Stimulated activated CD8-positive, alpha-beta memory T cell treated with anti-CD3 and anti-CD28 coated beads, Interleukin-4, amount 100 ng/mL, for 1 hour (primary cell): ENCODE data around the gene TTC33.
"Not testable (repeated sequence)": the region's sequence is repeated elsewhere in the genome, so short reads cannot be mapped to it uniquely, and the experiment has no call there.

Source experiments
- DNase-seq, 2 donors: peaks; one replicate each; pipeline ENCODE4 v3.0.0-alpha.2; 2020; ENCODE audit warnings: low read depth in 2 of 2, low spot score in 1 of 2

Gene TTC33

DNA sequence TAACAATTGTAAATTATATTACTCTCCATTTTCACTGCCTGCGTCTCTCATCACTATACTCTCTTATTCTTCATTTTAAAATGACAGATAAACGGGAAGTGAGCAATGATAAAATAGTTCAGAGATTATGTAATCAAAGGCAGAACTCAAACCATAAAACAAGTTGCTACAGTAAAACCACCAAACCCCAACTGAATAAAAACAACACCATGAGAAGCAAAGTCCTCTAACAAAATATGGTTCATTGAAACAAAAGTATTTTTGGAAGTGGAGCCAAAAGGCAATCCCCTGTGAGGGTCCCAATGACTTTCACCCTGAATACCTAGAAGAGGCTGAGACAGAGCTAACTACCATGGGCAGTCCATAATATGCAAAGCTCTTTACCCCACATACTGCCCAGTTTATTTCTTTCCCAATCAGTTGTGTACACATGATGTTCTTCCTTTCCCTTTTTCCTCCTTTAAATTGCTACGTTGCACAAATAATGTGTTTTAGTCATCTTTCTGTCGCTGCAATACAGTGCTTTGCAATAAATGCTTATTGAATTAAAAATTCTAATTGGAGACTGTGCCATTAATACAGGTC, 140.1 kb downstream of the TTC33 start:
- no peak for DNase-seq

DNA sequence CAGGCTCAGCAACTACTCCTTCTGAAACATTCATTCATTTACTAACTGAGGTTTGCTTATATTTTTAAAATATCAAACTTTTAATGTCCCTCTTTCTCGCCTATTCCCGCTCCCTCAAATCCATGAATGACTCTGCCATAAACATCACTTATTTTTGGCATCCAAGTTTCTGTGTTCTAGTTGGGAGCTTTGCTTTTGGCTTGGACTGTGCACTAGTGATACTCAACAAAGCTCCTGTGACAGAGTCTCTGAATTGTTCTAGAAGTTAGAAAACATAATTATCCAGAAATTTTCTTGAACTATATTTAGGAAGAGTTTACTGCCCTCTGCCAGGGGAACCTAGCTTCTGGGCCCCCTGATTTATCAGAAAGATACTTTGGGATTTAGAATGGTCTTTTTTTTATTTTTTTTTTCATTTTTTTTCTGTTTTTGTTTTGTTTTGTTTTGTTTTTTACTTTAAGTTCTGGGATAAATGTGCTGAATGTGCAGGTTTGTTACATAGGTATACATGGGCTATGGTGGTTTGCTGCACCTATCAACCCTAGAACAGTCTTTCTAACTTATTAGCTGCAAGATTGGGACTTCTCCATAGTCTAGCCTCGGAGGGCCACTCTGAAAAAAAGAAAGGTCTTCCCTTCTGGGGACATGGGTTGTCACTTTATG, 140.7 kb downstream of the TTC33 start:
- no peak for DNase-seq

DNA sequence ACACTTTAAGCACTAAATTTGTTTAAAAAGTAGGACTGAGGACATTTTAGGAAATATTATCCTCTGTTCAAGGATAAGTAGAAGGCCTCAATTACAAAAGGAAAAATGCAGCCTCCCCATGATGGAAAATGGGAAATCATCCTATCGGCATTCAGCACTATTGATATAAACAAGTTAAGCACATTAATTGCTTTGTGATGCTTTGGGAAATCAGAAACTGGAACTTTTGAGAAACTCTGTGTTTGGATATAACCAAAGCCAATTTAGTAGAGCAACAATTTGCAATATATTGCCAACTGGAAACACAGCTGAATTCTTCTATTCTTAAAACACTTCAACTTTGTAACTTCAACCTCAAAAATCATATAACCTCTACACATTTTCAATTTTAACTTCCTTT, 141.3 kb downstream of the TTC33 start:
- no peak for DNase-seq

DNA sequence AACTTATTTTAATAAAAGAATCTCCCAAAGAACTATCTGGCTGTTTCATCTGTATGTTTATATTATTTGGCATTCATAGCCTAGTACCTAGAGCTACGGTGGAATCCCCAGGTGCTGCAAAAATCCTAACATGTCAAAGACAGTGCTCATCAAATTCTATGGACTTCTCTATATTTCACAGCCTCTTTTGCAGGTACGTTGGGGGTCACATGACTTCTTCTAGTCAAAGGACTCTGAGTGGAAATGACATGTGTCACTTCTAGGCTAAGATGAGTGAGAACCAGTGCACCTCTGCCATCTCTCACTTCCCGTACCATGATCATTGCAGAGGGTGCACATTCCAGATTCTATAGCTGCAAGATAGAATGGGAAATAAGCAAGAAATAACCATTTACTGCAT, 148.6 kb downstream of the TTC33 start:
- DNase-seq: no peak

DNA sequence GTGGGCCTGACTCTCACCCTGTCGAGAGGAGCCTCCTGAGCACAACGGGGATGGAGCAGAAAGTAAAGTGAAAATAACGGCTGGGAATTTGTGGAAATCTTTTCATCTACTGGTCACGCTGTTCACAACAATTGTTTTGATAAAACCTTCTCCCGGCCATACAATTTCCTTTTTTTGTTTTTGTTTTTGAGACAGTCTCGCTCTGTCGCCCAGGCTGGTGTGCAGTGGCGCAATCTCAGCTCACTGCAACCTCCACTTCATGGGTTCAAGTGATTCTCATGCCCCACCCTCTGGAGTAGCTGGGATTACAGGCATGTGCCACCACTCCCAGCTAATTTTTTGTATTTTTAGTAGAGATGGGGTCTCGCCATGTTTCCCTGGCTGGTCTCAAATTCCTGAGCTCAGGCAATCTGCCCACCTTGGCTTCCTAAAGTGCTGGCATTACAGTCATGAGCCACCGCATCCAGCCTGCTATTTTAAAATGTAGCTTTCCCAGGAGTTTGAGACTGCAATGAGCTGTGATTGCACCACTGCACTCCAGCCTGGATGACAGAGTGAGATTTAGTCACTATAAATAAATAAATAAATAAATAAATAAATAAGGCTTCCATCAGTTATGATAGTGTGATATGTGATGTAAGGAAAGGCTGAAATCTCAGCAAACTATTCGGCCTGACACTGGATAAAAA, 149.5 kb downstream of the TTC33 start:
- DNase-seq: no peak

DNA sequence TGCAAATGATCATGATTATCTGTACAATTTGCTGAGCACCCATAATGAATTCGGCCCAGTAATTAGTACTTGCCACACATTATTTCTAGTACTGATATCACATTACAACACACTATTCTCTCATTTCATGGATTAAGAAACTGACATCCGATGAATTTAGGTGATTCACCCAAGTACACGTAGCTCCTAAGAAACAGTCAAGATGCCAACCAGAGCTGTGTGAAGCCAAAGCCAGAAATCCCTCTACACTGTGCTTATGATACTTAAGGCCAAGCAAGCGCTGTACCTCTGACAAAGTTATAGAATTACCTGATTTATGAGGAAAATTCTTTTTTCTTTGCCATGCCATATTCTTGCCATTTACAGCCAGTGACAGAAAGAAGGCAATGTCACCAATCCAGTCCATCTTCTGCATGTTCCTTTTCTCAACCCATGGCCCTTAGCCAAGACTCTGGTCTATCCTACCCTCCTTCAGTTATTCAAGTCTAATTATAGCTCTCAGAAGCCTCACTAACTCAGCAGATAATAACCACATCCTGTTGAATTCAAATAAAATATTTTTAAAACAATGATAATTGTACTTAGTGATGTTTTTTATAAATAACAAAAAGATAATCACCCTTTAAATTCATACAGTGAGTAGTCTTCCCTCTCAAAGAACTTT, 150.3 kb downstream of the TTC33 start:
- no peak for DNase-seq

DNA sequence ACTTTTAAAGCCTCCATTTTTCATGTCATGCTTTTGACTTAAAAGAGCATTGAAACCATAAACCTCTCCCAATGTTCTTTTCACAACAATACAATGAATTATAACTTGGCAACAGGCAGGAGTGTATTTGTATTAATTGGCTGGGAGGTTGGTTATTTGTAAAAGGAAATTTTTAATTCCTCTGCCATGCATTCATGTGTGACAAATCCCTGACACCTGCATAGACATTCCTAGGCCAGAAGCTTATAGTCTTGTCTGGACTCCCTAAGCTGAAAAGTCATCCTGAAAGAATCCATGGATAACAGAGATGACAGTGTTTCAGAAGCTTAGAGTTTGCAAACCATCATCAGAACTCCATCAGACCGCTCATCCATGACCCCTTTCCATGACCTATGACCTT, 152.4 kb downstream of the TTC33 start:
- DNase-seq: no peak

DNA sequence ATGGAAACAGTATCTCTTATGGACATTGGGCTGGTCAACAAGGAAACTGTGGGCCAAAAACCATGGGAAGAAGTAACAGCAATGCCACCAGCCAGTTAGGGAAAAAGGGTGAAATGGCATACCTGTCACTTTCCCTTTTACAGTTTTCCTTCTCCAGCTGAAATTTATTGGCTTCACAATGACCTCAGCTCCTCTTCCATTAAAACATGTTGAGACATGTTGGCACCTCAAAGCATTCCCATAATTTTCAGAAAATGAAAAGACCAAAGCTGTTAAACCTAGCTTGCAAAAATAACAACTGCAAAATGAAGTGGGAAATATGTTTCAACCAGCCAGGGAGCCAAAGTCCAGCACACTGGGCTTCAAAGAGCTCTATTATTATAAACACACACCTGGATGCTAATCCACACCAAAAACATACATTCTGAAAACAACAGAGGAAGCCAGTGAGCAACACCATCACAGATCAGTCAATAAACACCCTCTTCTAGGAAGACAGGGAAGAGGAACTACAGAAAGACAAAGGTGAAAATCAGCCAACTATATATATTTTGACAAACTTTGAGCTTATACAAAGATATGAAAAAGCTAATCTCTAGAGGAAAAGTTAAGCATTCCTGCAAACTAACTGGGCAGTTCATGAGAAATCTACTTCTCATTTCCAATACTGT, 154.4 kb downstream of the TTC33 start:
- no peak for DNase-seq

DNA sequence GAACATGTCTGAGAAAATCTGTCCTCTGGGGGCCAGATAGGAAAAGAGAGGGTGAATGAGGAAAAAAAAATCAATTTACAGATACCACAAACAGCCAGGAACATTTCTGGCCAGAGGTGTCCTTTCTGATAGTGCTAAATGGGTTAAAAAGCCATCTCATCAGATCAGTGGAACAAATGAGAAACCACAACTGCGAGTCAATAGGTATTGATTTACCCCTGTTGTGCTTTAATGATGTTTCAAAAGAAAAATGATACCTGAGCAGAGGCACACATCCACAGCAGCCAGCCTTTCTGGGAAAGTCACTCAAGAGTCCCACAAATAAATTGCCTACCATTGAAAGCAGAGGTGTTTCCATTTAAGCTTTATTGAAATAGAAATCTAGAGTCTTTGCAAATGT, 155.4 kb downstream of the TTC33 start:
- DNase-seq: no peak

DNA sequence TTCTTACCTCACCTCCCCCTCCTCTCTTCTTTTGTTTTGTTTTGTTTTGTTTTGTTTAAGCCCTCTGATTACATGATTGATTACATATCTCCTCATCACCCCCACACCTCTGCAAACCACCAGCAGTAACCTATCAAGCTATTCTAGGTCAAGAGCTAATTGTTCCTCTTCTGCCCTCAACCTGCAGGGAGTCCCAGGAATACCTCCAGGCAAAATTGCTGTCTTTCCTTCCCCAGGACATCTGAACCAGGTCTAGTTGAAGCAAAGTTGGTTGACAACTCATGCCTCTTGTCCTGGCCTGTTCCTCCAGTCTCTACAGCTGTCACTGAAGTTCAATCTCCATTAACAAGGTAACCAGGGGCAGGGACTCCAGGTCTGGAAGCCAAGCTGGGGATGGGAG, 156.1 kb downstream of the TTC33 start:
- no peak for DNase-seq

DNA sequence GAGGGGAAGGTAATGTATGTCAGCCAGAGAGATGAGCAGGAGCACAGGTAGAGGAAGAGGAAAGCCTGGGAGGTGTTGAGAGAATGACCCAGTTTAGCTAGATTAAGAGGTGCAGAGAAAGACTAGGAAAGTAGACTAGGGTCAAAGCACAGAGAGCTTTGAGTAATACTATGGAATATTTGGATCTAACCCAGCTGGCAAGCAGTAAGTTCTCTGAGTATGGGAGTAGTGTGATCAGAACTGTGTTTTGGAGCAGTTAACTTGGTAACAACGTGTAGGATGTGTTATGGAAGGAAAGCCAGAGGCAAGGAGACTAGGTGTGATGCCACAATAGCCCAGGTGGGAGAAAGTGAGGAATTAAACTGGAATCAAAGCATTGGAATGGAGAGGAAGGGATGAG, 160.9 kb downstream of the TTC33 start:
- DNase-seq: no peak

DNA sequence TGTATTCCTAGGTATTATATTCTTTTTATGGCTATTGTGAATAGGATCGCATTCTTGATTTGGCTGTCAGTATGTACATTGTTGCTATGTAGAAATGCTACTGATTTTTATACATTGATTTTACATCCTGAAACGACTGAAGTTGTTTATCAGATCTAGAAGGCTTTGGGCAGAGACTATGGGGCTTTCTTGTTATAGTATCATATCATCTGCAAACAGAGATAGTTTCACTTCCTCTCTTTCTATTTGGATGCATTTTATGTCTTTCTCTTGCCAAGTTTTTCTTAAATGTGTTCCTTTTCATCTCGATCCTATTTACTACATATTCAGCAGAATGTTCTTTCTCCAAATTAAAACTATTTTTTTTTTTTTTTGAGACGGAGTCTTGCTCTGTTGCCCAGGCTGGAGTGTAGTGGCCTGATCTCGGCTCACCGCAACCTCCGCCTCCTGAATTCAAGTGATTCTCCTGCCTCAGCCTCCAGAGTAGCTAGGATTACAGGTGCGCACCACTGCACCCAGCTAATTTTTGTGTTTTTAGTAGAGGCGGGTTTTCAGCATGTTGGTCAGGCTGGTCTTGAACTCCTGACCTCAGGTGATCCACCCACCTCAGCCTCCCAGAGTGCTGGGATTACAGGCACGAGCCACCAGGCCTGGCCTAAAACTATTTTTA, 163.9 kb downstream of the TTC33 start:
- not testable (repeated sequence) for DNase-seq

DNA sequence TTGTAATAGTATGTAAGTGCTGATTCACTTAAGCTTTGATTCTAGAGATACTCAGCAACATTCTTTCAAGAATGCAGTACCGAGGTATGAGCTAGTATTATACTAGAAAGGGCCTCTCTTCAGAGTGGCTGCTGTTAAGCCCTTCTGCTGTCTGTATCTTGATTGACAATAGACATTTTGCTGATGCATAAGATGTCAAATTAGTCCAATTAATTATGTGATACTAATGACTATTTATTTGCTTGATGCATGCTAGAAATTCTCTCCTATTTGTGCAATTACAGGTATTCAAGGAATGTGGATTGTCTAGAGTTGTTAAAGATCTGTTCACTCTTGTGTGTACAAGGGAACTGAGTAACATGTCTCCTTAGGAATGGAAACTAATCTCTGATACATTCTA, 168.4 kb downstream of the TTC33 start:
- DNase-seq: no peak

DNA sequence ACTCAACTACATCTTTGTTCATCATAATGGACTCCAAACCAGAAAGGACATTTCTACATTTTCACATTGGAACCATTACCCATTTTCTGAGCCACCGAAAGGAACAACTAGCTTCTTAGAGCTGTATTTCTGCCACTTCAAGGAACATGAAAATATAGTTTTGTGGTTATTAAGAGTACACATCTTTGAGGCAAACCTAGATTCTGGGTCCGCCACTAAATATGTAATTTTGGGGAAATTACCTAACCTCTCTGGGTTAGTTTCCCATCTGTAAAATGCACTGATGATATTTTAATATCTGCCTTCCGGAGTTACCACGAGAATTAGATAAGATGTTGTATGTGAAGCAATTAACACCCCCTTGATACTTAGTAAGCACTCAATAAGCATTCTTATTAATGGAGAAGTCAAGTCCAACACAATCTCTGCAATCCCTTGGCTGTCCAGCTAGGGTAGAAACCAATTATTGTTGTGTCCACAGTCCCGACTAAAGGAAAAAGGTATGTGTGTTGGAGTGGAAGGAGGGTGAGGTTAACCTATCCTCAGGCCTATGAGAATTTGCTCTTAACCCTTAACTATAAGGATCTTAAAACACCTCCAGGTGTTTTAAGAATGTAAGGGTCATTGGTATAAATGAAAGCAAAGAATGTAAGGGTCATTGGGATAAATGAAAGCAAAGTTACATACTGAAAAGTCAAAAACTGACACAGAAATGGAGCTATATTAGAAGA, 170.1 kb downstream of the TTC33 start:
- DNase-seq: no peak

DNA sequence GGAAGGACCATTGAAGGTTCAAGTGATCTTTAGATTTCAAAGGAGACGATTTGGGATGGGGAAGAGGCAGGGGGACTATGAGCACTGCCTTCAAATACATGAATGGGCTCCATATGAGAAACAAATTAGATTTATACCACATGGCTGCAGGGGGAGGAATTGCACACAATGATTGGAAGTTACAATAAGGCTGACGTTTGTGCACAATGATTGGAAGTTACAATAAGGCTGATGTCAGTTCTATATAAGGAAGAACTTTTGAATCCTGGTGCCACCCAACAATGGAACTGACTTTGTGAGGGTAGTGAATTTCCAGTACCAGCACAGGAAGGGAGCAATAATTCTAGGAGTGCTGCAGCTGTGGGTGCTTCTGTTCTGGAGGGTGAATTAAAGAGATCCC, 171.7 kb downstream of the TTC33 start:
- no peak for DNase-seq

DNA sequence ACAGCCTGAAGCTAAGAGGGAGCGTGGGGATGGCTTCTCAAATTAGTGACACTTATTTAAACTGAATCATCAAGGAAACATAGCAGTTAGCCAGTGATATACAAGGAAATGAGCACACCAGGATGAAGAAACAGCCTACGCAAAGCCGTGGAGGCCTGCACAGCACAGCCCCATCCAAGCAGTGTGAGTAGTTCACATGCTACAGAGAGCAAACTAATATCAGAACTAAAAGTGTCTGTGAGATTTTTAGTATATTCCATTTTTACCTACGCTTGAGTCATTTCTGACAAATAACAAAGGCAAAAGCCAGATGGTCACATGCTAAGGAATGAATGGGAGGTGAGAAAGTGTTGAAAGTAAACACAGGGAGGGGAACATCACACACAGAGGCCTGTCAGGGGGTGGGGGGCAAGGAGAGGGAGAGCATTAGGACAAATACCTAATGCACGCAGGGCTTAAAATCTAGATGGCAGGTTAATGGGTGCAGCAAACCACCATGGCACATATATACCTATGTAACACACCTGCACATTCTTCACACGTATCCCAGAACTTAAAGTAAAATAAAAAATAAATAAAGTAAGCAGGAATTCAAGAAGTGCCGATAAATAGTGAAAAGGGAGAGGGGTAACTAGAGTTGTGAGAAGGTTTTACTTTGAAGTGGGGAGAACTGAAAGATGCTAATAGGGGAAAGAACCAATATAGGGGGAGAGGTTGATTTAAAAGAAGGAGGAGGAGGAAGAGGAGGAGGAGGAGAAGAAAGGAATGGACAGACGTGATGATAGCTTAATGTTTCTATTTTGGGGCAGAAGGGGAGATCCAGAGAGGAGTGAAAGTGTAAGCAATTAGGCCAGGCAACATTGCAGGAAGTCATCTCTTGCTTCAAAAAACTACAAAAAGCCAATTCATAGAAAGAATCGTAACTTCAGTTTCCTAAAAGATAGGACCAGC, 177.0 kb downstream of the TTC33 start:
- no peak for DNase-seq

DNA sequence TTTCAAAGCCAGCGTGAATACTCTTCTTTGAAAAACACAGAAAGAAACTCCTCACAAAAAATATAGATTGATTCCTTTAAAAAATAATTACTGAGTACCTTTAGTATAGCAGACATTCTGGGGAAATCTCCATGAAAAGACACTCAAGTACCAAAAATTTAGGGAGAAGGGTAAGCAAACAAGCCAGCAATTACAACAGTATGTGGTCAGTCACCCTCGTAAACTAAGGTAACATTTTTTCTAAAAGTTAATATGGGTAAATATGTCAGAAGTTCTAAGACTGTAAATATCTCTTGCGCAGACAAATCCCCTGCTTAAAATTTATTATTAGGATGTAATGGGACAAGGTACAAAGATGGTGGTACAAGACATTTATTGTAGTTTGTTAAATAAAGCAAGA, 178.0 kb downstream of the TTC33 start:
- no peak for DNase-seq

DNA sequence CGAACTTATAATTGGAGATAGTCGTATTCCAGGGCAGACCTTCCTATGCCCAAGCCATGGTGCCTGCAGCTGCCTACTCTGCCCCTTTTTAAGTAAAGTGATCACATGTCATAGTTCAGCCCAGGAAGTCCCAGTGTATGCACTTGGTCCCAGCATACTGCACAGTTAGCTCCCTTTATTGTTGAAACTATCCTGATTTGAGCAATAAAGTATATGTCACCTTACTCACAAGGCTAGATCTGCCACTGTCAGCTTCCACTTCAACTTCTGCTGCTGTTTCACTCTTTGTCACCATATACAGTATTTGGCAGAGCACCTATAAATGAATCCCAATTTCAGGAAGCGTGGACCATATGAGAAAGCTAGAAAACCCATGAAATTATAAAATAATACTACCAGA, 179.8 kb downstream of the TTC33 start:
- no peak for DNase-seq

DNA sequence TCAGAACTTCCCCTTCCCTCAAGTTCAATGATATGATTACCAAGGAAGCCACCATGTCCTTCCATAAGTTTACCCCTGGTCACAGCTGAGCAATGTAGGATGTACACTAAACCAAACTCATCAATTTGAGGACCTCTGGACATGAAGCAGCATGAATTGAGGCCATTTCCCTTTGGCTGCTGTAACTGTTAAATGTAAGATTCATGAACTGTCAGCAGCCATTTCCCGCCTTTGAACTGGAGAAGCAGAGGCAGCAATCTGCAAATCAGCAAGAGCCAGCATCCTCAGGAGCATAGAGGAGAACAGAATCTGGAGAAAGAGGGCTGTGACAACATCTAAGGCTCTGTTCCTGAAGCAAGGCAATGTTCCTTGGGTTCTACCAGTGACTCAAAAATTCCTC, 180.3 kb downstream of the TTC33 start:
- DNase-seq: no peak
